ENCODE results near the gene CLCN1.

The CLCN1 gene

GRCh38 chr7:143315776-143316175 is at the start of gene CLCN1:
CLCN1 (plus strand) TSS chr7:143316111; CDS start chr7:143316213, 102 bp downstream.
- TF ChIP-seq GATA3 (IDR thresholded peaks at IDR 0.05; ENCODE audit: low read depth, low read length): no peak
- TF ChIP-seq GATA2 (IDR thresholded peaks at IDR 0.05; ENCODE audit: low read depth, low read length): no peak

GRCh38 chr7:143269251-143269650 is 46.7 kb upstream of the CLCN1 start:
- TF ChIP-seq GATA2 (IDR thresholded peaks at IDR 0.05; ENCODE audit: low read depth, low read length) (no peak), GATA3 (IDR thresholded peaks at IDR 0.05; ENCODE audit: low read depth, low read length) (no peak)

- TF ChIP-seq GATA2 (IDR thresholded peaks at IDR 0.05; ENCODE audit: low read depth, low read length) (no peak), GATA3 (IDR thresholded peaks at IDR 0.05; ENCODE audit: low read depth, low read length) (no peak)
These were observed 44.7 kb upstream of the CLCN1 start for GRCh38 chr7:143271240-143271639.

GRCh38 chr7:143272871-143273270 is 43.0 kb upstream of the CLCN1 start:
- TF ChIP-seq GATA2 (IDR thresholded peaks at IDR 0.05; ENCODE audit: low read depth, low read length) (no peak), GATA3 (IDR thresholded peaks at IDR 0.05; ENCODE audit: low read depth, low read length) (no peak)

GRCh38 chr7:143279186-143280098 is 36.5 kb upstream of the CLCN1 start:
- TF ChIP-seq GATA3 (IDR thresholded peaks at IDR 0.05; ENCODE audit: low read depth, low read length) (no peak), GATA2 (IDR thresholded peaks at IDR 0.05; ENCODE audit: low read depth, low read length) (no peak)

- TF ChIP-seq GATA3 (IDR thresholded peaks at IDR 0.05; ENCODE audit: low read depth, low read length): no peak
- TF ChIP-seq GATA2 (IDR thresholded peaks at IDR 0.05; ENCODE audit: low read depth, low read length): no peak
These were observed 35.8 kb upstream of the CLCN1 start for GRCh38 chr7:143280160-143280559.

- no peak for TF ChIP-seq GATA2 (IDR thresholded peaks at IDR 0.05; ENCODE audit: low read depth, low read length)
- no peak for TF ChIP-seq GATA3 (IDR thresholded peaks at IDR 0.05; ENCODE audit: low read depth, low read length)
These were observed 35.3 kb upstream of the CLCN1 start for GRCh38 chr7:143280566-143280965.

GRCh38 chr7:143281529-143281928 is 34.4 kb upstream of the CLCN1 start:
- TF ChIP-seq GATA2 (IDR thresholded peaks at IDR 0.05; ENCODE audit: low read depth, low read length) (no peak), GATA3 (IDR thresholded peaks at IDR 0.05; ENCODE audit: low read depth, low read length) (no peak)

- TF ChIP-seq GATA2 (IDR thresholded peaks at IDR 0.05; ENCODE audit: low read depth, low read length) (no peak), GATA3 (IDR thresholded peaks at IDR 0.05; ENCODE audit: low read depth, low read length) (no peak)
These were observed 33.8 kb upstream of the CLCN1 start for GRCh38 chr7:143282124-143282523.

- TF ChIP-seq GATA2 (IDR thresholded peaks at IDR 0.05; ENCODE audit: low read depth, low read length) (no peak), GATA3 (IDR thresholded peaks at IDR 0.05; ENCODE audit: low read depth, low read length) (no peak)
These were observed 32.5 kb upstream of the CLCN1 start for GRCh38 chr7:143283381-143283780.

GRCh38 chr7:143284591-143285469 is 31.1 kb upstream of the CLCN1 start, which contains the start of gene TMEM139:
TMEM139 (plus strand) TSS chr7:143284958; CDS start chr7:143285958, 1,000 bp downstream.
- no peak for TF ChIP-seq GATA3 (IDR thresholded peaks at IDR 0.05; ENCODE audit: low read depth, low read length)
- no peak for TF ChIP-seq GATA2 (IDR thresholded peaks at IDR 0.05; ENCODE audit: low read depth, low read length)

GRCh38 chr7:143285470-143285778 is 30.5 kb upstream of the CLCN1 start:
- TF ChIP-seq GATA2 (IDR thresholded peaks at IDR 0.05; ENCODE audit: low read depth, low read length) (no peak), GATA3 (IDR thresholded peaks at IDR 0.05; ENCODE audit: low read depth, low read length) (no peak)

- TF ChIP-seq GATA3 (IDR thresholded peaks at IDR 0.05; ENCODE audit: low read depth, low read length): no peak
These were observed 29.9 kb upstream of the CLCN1 start for GRCh38 chr7:143285806-143286521.

- no peak for TF ChIP-seq GATA3 (IDR thresholded peaks at IDR 0.05; ENCODE audit: low read depth, low read length)
- no peak for TF ChIP-seq GATA2 (IDR thresholded peaks at IDR 0.05; ENCODE audit: low read depth, low read length)
These were observed 29.4 kb upstream of the CLCN1 start for GRCh38 chr7:143286522-143286890.
